Measurements from ENCODE around the gene SLC24A5. TPM values are rescaled to one million over a fixed set of nuclear protein-coding genes. Genes with fewer than 3 reads are reported as not detected.

Gene SLC24A5
- total RNA-seq, 1 donor from 2014 or later: not detected

GRCh38 chr15:48177383-48177765, 56.6 kb downstream of the SLC24A5 start:
- H3K4me1 ChIP-seq (ENCODE audit: control insufficient read depth in 3 of 3, insufficient read depth in 3 of 3, low read length in 3 of 3): peaks cover 0 to 2% (median 2%) of the 10 kb centered on the region in 3 donors
- no peaks in the 10 kb centered on the region for H3K36me3 ChIP-seq (ENCODE audit: control insufficient read depth in 3 of 3, insufficient read depth in 3 of 3, low read length in 3 of 3)
- H3K27ac ChIP-seq (ENCODE audit: low read depth, low read length): no peak overlapping the region
- H3K4me3 ChIP-seq (ENCODE audit: low read length in 3 of 3): peak overlapping the region; percentile 51 to 59 (median 54)
- no peaks in the 10 kb centered on the region for H3K9me3 ChIP-seq (ENCODE audit: control insufficient read depth in 3 of 3, low read length in 3 of 3)
- H3K27me3 ChIP-seq (ENCODE audit: control insufficient read depth in 3 of 3, insufficient read depth in 3 of 3, low read length in 3 of 3): peaks cover 6 to 10% (median 6%) of the 10 kb centered on the region in 3 donors
- peak overlapping the region in 2 of 3 donors; percentile 1 to 62 for H3K9ac ChIP-seq (ENCODE audit: low read depth in 1 of 3, low read length in 3 of 3)

- Histone ChIP-seq H3K4me1 (ENCODE audit: control insufficient read depth in 3 of 3, insufficient read depth in 3 of 3, low read length in 3 of 3) (peaks cover 0 to 2% (median 2%) of the 10 kb centered on the region in 3 donors), H3K9ac (ENCODE audit: low read depth in 1 of 3, low read length in 3 of 3) (peak within 1 kb of the TSS in 2 of 3 donors; percentile 1 to 62), H3K9me3 (ENCODE audit: control insufficient read depth in 3 of 3, low read length in 3 of 3) (no peaks in the 10 kb centered on the region), H3K27ac (ENCODE audit: low read depth, low read length) (no peak within 1 kb of the TSS), H3K27me3 (ENCODE audit: control insufficient read depth in 3 of 3, insufficient read depth in 3 of 3, low read length in 3 of 3) (peaks cover 6 to 10% (median 6%) of the 10 kb centered on the region in 3 donors), H3K4me3 (ENCODE audit: low read length in 3 of 3) (peak within 1 kb of the TSS; percentile 51 to 59 (median 54)), H3K36me3 (ENCODE audit: control insufficient read depth in 3 of 3, insufficient read depth in 3 of 3, low read length in 3 of 3) (no peaks in the 10 kb centered on the region)
Measured at GRCh38 chr15:48177766-48178647, 57.2 kb downstream of the SLC24A5 start, which contains the start of gene MYEF2. MYEF2 (minus strand) TSS chr15:48178295; CDS start chr15:48178237, 58 bp downstream.

- Histone ChIP-seq H3K4me3 (ENCODE audit: low read length in 3 of 3) (peak overlapping the region in 2 of 3 donors; percentile 18 to 54), H3K9ac (ENCODE audit: low read depth in 1 of 3, low read length in 3 of 3) (no peak overlapping the region), H3K27me3 (ENCODE audit: control insufficient read depth in 3 of 3, insufficient read depth in 3 of 3, low read length in 3 of 3) (peaks cover 3 to 10% (median 6%) of the 10 kb centered on the region in 3 donors), H3K4me1 (ENCODE audit: control insufficient read depth in 3 of 3, insufficient read depth in 3 of 3, low read length in 3 of 3) (peaks cover 0 to 2% (median 2%) of the 10 kb centered on the region in 3 donors), H3K27ac (ENCODE audit: low read depth, low read length) (no peak overlapping the region), H3K36me3 (ENCODE audit: control insufficient read depth in 3 of 3, insufficient read depth in 3 of 3, low read length in 3 of 3) (no peaks in the 10 kb centered on the region), H3K9me3 (ENCODE audit: control insufficient read depth in 3 of 3, low read length in 3 of 3) (no peaks in the 10 kb centered on the region)
Measured at GRCh38 chr15:48178648-48178931, 57.8 kb downstream of the SLC24A5 start.

- Histone ChIP-seq H3K27ac (ENCODE audit: low read depth, low read length) (no peak overlapping the region), H3K9me3 (ENCODE audit: control insufficient read depth in 3 of 3, low read length in 3 of 3) (no peaks in the 10 kb centered on the region), H3K36me3 (ENCODE audit: control insufficient read depth in 3 of 3, insufficient read depth in 3 of 3, low read length in 3 of 3) (no peaks in the 10 kb centered on the region), H3K4me1 (ENCODE audit: control insufficient read depth in 3 of 3, insufficient read depth in 3 of 3, low read length in 3 of 3) (no peaks in the 10 kb centered on the region), H3K9ac (ENCODE audit: low read depth in 1 of 3, low read length in 3 of 3) (no peak overlapping the region), H3K27me3 (ENCODE audit: control insufficient read depth in 3 of 3, insufficient read depth in 3 of 3, low read length in 3 of 3) (peaks cover 0 to 7% (median 0%) of the 10 kb centered on the region in 3 donors), H3K4me3 (ENCODE audit: low read length in 3 of 3) (no peak overlapping the region)
Measured at GRCh38 chr15:48182749-48183148, 62.0 kb downstream of the SLC24A5 start.

- H3K9ac ChIP-seq (ENCODE audit: low read depth in 1 of 3, low read length in 3 of 3): no peak overlapping the region
- H3K4me1 ChIP-seq (ENCODE audit: control insufficient read depth in 3 of 3, insufficient read depth in 3 of 3, low read length in 3 of 3): no peaks in the 10 kb centered on the region
- no peaks in the 10 kb centered on the region for H3K9me3 ChIP-seq (ENCODE audit: control insufficient read depth in 3 of 3, low read length in 3 of 3)
- H3K27me3 ChIP-seq (ENCODE audit: control insufficient read depth in 3 of 3, insufficient read depth in 3 of 3, low read length in 3 of 3): no peaks in the 10 kb centered on the region
- no peaks in the 10 kb centered on the region for H3K36me3 ChIP-seq (ENCODE audit: control insufficient read depth in 3 of 3, insufficient read depth in 3 of 3, low read length in 3 of 3)
- H3K4me3 ChIP-seq (ENCODE audit: low read length in 3 of 3): no peak overlapping the region
- H3K27ac ChIP-seq (ENCODE audit: low read depth, low read length): no peak overlapping the region
Measured at GRCh38 chr15:48185529-48185928, 64.7 kb downstream of the SLC24A5 start.

- Histone ChIP-seq H3K4me1 (ENCODE audit: control insufficient read depth in 3 of 3, insufficient read depth in 3 of 3, low read length in 3 of 3) (no peaks in the 10 kb centered on the region), H3K9me3 (ENCODE audit: control insufficient read depth in 3 of 3, low read length in 3 of 3) (no peaks in the 10 kb centered on the region), H3K4me3 (ENCODE audit: low read length in 3 of 3) (no peak overlapping the region), H3K27me3 (ENCODE audit: control insufficient read depth in 3 of 3, insufficient read depth in 3 of 3, low read length in 3 of 3) (peaks cover 0 to under 1% (median 0%) of the 10 kb centered on the region in 3 donors), H3K36me3 (ENCODE audit: control insufficient read depth in 3 of 3, insufficient read depth in 3 of 3, low read length in 3 of 3) (no peaks in the 10 kb centered on the region), H3K9ac (ENCODE audit: low read depth in 1 of 3, low read length in 3 of 3) (no peak overlapping the region), H3K27ac (ENCODE audit: low read depth, low read length) (no peak overlapping the region)
Measured at GRCh38 chr15:48186271-48186670, 65.5 kb downstream of the SLC24A5 start.

GRCh38 chr15:48190932-48191573, 70.3 kb downstream of the SLC24A5 start:
- Histone ChIP-seq H3K4me3 (ENCODE audit: low read length in 3 of 3) (no peak overlapping the region), H3K36me3 (ENCODE audit: control insufficient read depth in 3 of 3, insufficient read depth in 3 of 3, low read length in 3 of 3) (no peaks in the 10 kb centered on the region), H3K4me1 (ENCODE audit: control insufficient read depth in 3 of 3, insufficient read depth in 3 of 3, low read length in 3 of 3) (no peaks in the 10 kb centered on the region), H3K27me3 (ENCODE audit: control insufficient read depth in 3 of 3, insufficient read depth in 3 of 3, low read length in 3 of 3) (peaks cover 4 to 12% (median 10%) of the 10 kb centered on the region in 3 donors), H3K9me3 (ENCODE audit: control insufficient read depth in 3 of 3, low read length in 3 of 3) (no peaks in the 10 kb centered on the region), H3K27ac (ENCODE audit: low read depth, low read length) (no peak overlapping the region), H3K9ac (ENCODE audit: low read depth in 1 of 3, low read length in 3 of 3) (no peak overlapping the region)

GRCh38 chr15:48191574-48192225, 70.9 kb downstream of the SLC24A5 start, which contains the start of gene CTXN2:
CTXN2 (plus strand) TSS chr15:48191665; CDS start chr15:48201301, 9,636 bp downstream.
- H3K9ac ChIP-seq (ENCODE audit: low read depth in 1 of 3, low read length in 3 of 3): no peak within 1 kb of the TSS
- H3K9me3 ChIP-seq (ENCODE audit: control insufficient read depth in 3 of 3, low read length in 3 of 3): no peaks in the 10 kb centered on the region
- no peak within 1 kb of the TSS for H3K4me3 ChIP-seq (ENCODE audit: low read length in 3 of 3)
- H3K36me3 ChIP-seq (ENCODE audit: control insufficient read depth in 3 of 3, insufficient read depth in 3 of 3, low read length in 3 of 3): no peaks in the 10 kb centered on the region
- H3K27me3 ChIP-seq (ENCODE audit: control insufficient read depth in 3 of 3, insufficient read depth in 3 of 3, low read length in 3 of 3): peaks cover 4 to 12% (median 10%) of the 10 kb centered on the region in 3 donors
- no peaks in the 10 kb centered on the region for H3K4me1 ChIP-seq (ENCODE audit: control insufficient read depth in 3 of 3, insufficient read depth in 3 of 3, low read length in 3 of 3)
- H3K27ac ChIP-seq (ENCODE audit: low read depth, low read length): no peak within 1 kb of the TSS

Data from skeletal muscle tissue (tissue), 4 donors.